Brain pericyte (primary cell): ENCODE results near the gene MACROH2A2.

Source experiments
- DNase-seq: peaks from one replicate; pipeline ENCODE4 v3.0.0-alpha.2; 2012; ENCODE audit warnings: low read depth, low spot score

Gene MACROH2A2

GRCh38 chr10:70130878-70131559 lies 78.4 kb downstream of the MACROH2A2 start:
- no peak for DNase-seq

GRCh38 chr10:70131560-70131937 lies 78.9 kb downstream of the MACROH2A2 start:
- DNase-seq, result no peak

GRCh38 chr10:70132098-70133029 lies 79.7 kb downstream of the MACROH2A2 start, which contains the start of gene AIFM2:
AIFM2 (minus strand) TSS chr10:70132825; CDS start chr10:70124084, 8,741 bp downstream.
- DNase-seq, result no peak

GRCh38 chr10:70135046-70135445 lies 82.4 kb downstream of the MACROH2A2 start:
- DNase-seq, result no peak

- DNase-seq, result no peak
Observed at GRCh38 chr10:70135684-70136083, 83.0 kb downstream of the MACROH2A2 start.

GRCh38 chr10:70137135-70137534 lies 84.5 kb downstream of the MACROH2A2 start:
- DNase-seq, result no peak

GRCh38 chr10:70137927-70138883 lies 85.6 kb downstream of the MACROH2A2 start:
- DNase-seq, result no peak

- no peak for DNase-seq
Observed at GRCh38 chr10:70139151-70139996, 86.7 kb downstream of the MACROH2A2 start.

- no peak for DNase-seq
Observed at GRCh38 chr10:70139997-70140250, 87.3 kb downstream of the MACROH2A2 start.

- DNase-seq, result no peak
Observed at GRCh38 chr10:70140297-70140696, 87.7 kb downstream of the MACROH2A2 start.

- DNase-seq, result no peak
Observed at GRCh38 chr10:70142555-70142954, 89.9 kb downstream of the MACROH2A2 start.

- DNase-seq, result no peak
Observed at GRCh38 chr10:70144372-70145110, 91.9 kb downstream of the MACROH2A2 start.

GRCh38 chr10:70145166-70145665 lies 92.6 kb downstream of the MACROH2A2 start:
- DNase-seq, result no peak

- no peak for DNase-seq
Observed at GRCh38 chr10:70145666-70146488, 93.2 kb downstream of the MACROH2A2 start.

- DNase-seq, result peak; percentile 94
Observed at GRCh38 chr10:70146489-70147258, 94.0 kb downstream of the MACROH2A2 start, which contains the start of gene TYSND1. TYSND1 (minus strand) TSS chr10:70146700; CDS start chr10:70146586, 114 bp downstream.

GRCh38 chr10:70147259-70147625 lies 94.6 kb downstream of the MACROH2A2 start:
- no peak for DNase-seq

- no peak for DNase-seq
Observed at GRCh38 chr10:70148516-70148915, 95.9 kb downstream of the MACROH2A2 start.

- DNase-seq, result no peak
Observed at GRCh38 chr10:70155255-70155838, 102.7 kb downstream of the MACROH2A2 start.
